Activated T-helper 1 cell treated with anti-CD3 and anti-CD28 coated beads, Interleukin-12 subunit alpha, Interleukin-12 subunit beta, Interleukin-2, Interleukin-4 antibody, amounts not matched to agents 30 ng/mL and 10 ng/mL and 1 ng/mL, durations not matched to agents 14 hours and 24 hours and 36 hours (primary cell): ENCODE measurements around the gene DOK7. TPM values are rescaled to one million over a fixed set of nuclear protein-coding genes. Genes with fewer than 3 reads are reported as not detected.

Experiments
- DNase-seq: peaks from one replicate; pipeline ENCODE4 v3.0.0; 2021; ENCODE audit warnings: low spot score
- H3K27ac Mint-ChIP-seq: one replicate; pipeline ENCODE4 v1.8.0; 2021; ENCODE audit warnings: mild to moderate bottlenecking, mixed read lengths
- H3K27me3 Mint-ChIP-seq: one replicate; pipeline ENCODE4 v1.8.0; 2022; ENCODE audit warnings: mild to moderate bottlenecking, moderate library complexity, mixed read lengths; ENCODE audit not compliant: insufficient read depth
- H3K36me3 Mint-ChIP-seq: one replicate; pipeline ENCODE4 v1.8.0; 2021; ENCODE audit warnings: low read depth, mixed read lengths
- H3K4me1 Mint-ChIP-seq: one replicate; pipeline ENCODE4 v1.8.0; 2021; ENCODE audit warnings: low read depth, mixed read lengths
- H3K4me3 Mint-ChIP-seq: one replicate; pipeline ENCODE4 v1.8.0; 2021; ENCODE audit warnings: mild to moderate bottlenecking, moderate library complexity, mixed read lengths
- H3K9me3 Mint-ChIP-seq: one replicate; pipeline ENCODE4 v1.8.0; 2021; ENCODE audit warnings: mixed read lengths
- intact Hi-C: fragments of 100-400 bp; cut with micrococcal nuclease; formaldehyde crosslinking; loops from one replicate; pipeline ENCODE4 v1.15.1; 2024
- total RNA-seq: library from RNA; stranded (reverse); gene quantifications from 2 replicates; pipeline ENCODE4 v1.2.3, GENCODE V29; 2022

The DOK7 gene
- total RNA-seq, 1 donor from 2014 or later, result not detected

- Mint-ChIP-seq H3K4me3 (no peak within 1 kb of the TSS), H3K36me3 (no peaks in the 10 kb centered on the region), H3K27ac (no peak within 1 kb of the TSS), H3K9me3 (no peaks in the 10 kb centered on the region), H3K4me1 (no peaks in the 10 kb centered on the region), H3K27me3 (no peaks in the 10 kb centered on the region)
- no peak for DNase-seq
- intact Hi-C loops, result no loop called here
These were observed 21.3 kb upstream of the DOK7 start, which contains the start of gene HGFAC for GRCh38 chr4:3441501-3442459. Gene HGFAC, plus strand, starts transcription at chr4:3441968. Its CDS starts 34 bp downstream, at chr4:3442002.

- H3K4me3 Mint-ChIP-seq, result no peak overlapping the region
- H3K4me1 Mint-ChIP-seq, result no peaks in the 10 kb centered on the region
- no peaks in the 10 kb centered on the region for H3K9me3 Mint-ChIP-seq
- intact Hi-C loops, result no loop called here
- no peaks in the 10 kb centered on the region for H3K27me3 Mint-ChIP-seq
- no peak overlapping the region for H3K27ac Mint-ChIP-seq
- DNase-seq, result no peak
- no peaks in the 10 kb centered on the region for H3K36me3 Mint-ChIP-seq
These were observed 20.6 kb upstream of the DOK7 start for GRCh38 chr4:3442460-3442958.

DNA sequence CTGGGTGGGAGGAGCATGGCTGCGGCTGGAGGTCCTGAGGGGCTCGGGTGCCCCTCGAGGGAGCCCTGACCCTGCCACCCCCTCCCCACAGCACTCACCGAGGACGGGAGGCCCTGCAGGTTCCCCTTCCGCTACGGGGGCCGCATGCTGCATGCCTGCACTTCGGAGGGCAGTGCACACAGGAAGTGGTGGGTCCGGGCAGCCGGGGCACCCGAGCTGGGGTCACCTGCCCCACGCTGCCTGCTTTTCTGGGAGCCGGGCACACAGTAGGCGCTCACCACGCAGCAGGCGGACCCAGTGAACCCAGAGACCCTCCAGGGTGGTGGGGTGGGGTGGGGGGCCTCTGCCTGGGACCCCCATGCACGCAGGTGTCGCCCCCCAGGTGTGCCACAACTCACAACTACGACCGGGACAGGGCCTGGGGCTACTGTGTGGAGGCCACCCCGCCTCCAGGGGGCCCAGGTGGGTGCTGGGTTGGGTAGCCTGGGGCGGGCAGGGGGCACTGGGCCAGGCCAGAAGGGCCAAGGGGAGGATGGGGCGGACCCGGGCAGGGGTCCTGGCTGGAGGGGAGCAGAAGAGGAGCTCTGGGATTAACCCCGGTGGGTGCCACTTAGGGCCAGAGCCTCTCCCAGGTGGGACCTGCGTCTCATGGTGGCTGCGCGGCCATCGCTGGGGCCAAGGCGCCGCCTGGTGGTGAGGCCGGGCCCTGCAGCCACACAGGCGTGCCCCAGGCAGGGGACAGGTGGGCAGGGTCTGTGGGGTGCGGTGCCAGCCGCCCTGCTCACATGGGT is 20.0 kb upstream of the DOK7 start:
- Mint-ChIP-seq H3K9me3 (no peaks in the 10 kb centered on the region), H3K4me1 (no peaks in the 10 kb centered on the region), H3K27ac (no peak overlapping the region), H3K4me3 (no peak overlapping the region), H3K27me3 (no peaks in the 10 kb centered on the region), H3K36me3 (no peaks in the 10 kb centered on the region)
- intact Hi-C loops, result loop anchor here (1.0 kb wide), 2 partner anchors 249 to 337 kb away; no protein-coding TSS in a partner anchor
- DNase-seq, result peak; percentile 43

DNA sequence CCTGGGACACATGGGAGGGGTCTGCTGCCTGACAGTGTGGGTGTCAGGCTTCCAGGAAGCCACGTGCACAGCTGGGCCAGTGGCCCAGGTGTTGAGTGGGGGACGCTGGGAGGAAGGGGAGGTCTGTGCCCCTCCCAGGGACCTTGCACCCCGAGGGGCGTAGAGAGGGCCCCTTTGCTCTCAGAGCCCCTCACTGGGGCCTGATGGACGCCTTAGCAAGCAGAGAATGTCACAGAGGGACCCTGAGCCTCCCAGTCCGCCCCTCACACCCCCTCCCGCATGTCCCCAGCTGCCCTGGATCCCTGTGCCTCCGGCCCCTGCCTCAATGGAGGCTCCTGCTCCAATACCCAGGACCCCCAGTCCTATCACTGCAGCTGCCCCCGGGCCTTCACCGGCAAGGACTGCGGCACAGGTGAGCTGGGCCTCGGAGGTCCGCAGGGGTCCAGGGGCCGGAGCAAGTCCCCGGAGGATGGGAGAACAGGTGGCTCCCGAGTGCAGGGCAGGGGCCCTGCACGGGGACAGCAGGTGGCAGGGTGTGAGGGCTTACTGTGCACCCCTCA is 19.3 kb upstream of the DOK7 start:
- H3K27ac Mint-ChIP-seq, result no peak overlapping the region
- H3K27me3 Mint-ChIP-seq, result no peaks in the 10 kb centered on the region
- DNase-seq, result no peak
- H3K9me3 Mint-ChIP-seq, result no peaks in the 10 kb centered on the region
- H3K36me3 Mint-ChIP-seq, result no peaks in the 10 kb centered on the region
- intact Hi-C loops, result loop anchor here (1.0 kb wide), 2 partner anchors 250 to 338 kb away; no protein-coding TSS in a partner anchor
- H3K4me3 Mint-ChIP-seq, result no peak overlapping the region
- H3K4me1 Mint-ChIP-seq, result no peaks in the 10 kb centered on the region

DNA sequence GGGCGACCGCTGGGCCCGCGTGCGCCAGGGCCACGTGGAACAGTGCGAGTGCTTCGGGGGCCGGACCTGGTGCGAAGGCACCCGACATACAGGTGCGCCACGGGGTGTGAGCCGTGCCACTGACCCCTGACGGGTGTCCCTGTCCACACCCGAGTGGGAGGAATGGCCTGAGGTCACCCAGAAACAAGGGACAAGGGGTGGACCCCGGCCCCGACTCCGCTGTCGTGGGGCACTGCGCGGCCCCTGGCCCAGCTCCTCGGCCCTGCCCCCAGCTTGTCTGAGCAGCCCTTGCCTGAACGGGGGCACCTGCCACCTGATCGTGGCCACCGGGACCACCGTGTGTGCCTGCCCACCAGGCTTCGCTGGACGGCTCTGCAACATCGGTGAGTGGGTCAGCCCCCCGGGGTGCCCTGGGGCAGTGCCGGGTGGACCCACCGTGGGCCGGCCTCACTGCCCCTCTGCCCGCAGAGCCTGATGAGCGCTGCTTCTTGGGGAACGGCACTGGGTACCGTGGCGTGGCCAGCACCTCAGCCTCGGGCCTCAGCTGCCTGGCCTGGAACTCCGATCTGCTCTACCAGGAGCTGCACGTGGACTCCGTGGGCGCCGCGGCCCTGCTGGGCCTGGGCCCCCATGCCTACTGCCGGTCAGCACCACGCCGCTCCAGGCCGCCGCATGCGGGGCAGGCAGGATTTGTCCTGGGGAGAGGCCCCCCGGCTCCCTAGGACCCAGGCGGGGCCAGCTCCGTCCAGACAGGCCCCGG is 18.6 kb upstream of the DOK7 start:
- Mint-ChIP-seq H3K4me3 (no peak overlapping the region), H3K9me3 (no peaks in the 10 kb centered on the region), H3K27ac (no peak overlapping the region), H3K27me3 (no peaks in the 10 kb centered on the region), H3K36me3 (no peaks in the 10 kb centered on the region), H3K4me1 (no peaks in the 10 kb centered on the region)
- intact Hi-C loops, result no loop called here
- DNase-seq, result no peak

DNA sequence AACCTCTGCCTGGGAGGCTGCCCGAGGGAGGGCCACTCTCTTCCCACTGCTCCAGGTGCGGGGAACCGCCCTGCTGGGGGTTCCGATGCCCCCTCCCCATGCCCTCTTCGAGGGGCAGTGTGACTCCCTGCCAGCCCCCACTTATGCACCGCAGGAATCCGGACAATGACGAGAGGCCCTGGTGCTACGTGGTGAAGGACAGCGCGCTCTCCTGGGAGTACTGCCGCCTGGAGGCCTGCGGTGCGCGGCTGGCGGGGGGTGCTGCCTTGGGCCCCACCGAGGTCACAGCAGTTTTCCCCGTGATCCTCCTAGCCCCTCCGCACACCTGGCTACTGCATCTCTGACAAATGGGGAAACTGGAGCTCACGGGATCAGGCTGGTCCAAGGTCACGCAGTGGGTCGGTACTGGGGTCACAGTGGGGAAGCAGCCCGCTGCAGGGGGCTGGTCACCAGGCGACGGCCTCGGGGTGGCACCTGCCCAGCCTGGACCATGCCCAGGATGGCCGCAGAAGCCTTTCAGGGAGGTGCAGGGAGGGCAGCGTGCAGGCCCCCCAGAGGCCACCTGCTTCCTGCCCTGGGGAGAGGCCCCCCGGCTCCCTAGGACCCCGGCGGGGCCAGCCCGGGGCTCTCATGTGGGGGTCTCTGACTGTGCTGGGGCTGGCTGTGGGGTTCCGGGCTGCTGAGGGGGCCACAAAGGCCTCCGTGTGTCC is 17.8 kb upstream of the DOK7 start:
- H3K4me1 Mint-ChIP-seq, result no peaks in the 10 kb centered on the region
- H3K4me3 Mint-ChIP-seq, result no peak overlapping the region
- DNase-seq, result no peak
- H3K36me3 Mint-ChIP-seq, result no peaks in the 10 kb centered on the region
- intact Hi-C loops, result no loop called here
- no peaks in the 10 kb centered on the region for H3K9me3 Mint-ChIP-seq
- H3K27ac Mint-ChIP-seq, result no peak overlapping the region
- H3K27me3 Mint-ChIP-seq, result no peaks in the 10 kb centered on the region

DNA sequence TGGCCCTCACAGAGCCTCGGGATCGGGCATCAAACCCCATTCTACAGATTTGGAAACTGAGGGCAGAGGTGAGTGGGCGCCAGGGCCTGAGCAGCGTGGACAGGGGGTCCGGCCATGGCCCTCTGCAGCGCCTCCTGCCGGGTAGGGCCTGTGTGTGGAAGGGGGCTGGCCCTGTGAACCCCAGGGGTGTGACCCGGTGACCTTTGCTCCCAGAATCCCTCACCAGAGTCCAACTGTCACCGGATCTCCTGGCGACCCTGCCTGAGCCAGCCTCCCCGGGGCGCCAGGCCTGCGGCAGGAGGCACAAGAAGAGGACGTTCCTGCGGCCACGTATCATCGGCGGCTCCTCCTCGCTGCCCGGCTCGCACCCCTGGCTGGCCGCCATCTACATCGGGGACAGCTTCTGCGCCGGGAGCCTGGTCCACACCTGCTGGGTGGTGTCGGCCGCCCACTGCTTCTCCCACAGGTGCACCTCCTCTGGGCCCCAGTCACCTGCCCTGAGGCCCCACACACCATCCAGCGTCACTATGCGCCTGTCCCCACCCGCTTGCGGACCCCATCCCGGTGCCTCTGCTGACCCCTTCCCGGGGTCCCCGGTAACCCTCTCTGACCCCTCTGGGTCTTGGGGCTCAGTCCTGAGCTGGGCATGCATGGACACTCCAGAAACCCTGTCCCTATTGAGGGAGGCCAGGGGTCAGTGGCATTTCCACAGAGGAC is 17.1 kb upstream of the DOK7 start:
- H3K9me3 Mint-ChIP-seq, result no peaks in the 10 kb centered on the region
- intact Hi-C loops, result no loop called here
- H3K4me3 Mint-ChIP-seq, result no peak overlapping the region
- H3K27me3 Mint-ChIP-seq, result no peaks in the 10 kb centered on the region
- DNase-seq, result no peak
- no peak overlapping the region for H3K27ac Mint-ChIP-seq
- H3K4me1 Mint-ChIP-seq, result no peaks in the 10 kb centered on the region
- H3K36me3 Mint-ChIP-seq, result no peaks in the 10 kb centered on the region

GRCh38 chr4:3446631-3447320 is 16.3 kb upstream of the DOK7 start:
- Mint-ChIP-seq H3K4me3 (no peak overlapping the region), H3K4me1 (no peaks in the 10 kb centered on the region), H3K36me3 (no peaks in the 10 kb centered on the region), H3K27me3 (no peaks in the 10 kb centered on the region), H3K27ac (no peak overlapping the region), H3K9me3 (no peaks in the 10 kb centered on the region)
- DNase-seq, result no peak
- intact Hi-C loops, result no loop called here

GRCh38 chr4:3447431-3448395 is 15.4 kb upstream of the DOK7 start:
- Mint-ChIP-seq H3K4me3 (no peak overlapping the region), H3K9me3 (no peaks in the 10 kb centered on the region), H3K36me3 (no peaks in the 10 kb centered on the region), H3K27ac (no peak overlapping the region), H3K4me1 (no peaks in the 10 kb centered on the region), H3K27me3 (no peaks in the 10 kb centered on the region)
- DNase-seq, result no peak
- intact Hi-C loops, result no loop called here

DNA sequence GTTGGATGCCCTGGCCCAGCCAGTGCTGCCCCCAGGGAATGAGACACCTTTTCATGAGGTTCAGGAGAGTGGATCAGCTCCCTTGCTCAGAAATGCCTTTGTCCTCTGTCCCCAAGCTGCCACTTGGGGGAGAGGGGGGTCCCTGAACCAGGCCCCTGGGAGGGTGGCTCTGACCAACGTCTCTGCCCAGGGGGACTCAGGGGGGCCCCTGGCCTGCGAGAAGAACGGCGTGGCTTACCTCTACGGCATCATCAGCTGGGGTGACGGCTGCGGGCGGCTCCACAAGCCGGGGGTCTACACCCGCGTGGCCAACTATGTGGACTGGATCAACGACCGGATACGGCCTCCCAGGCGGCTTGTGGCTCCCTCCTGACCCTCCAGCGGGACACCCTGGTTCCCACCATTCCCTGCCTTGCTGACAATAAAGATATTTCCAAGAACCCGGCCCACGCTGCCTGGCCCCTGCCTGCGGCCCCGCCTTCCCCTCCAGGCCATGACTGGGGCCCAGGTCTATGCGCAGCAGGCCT is 14.0 kb upstream of the DOK7 start:
- no peaks in the 10 kb centered on the region for H3K4me1 Mint-ChIP-seq
- no peaks in the 10 kb centered on the region for H3K9me3 Mint-ChIP-seq
- no peaks in the 10 kb centered on the region for H3K36me3 Mint-ChIP-seq
- intact Hi-C loops, result no loop called here
- H3K27ac Mint-ChIP-seq, result no peak overlapping the region
- DNase-seq, result no peak
- H3K4me3 Mint-ChIP-seq, result no peak overlapping the region
- H3K27me3 Mint-ChIP-seq, result peaks cover 4% of the 10 kb centered on the region
